Activated naive CD4-positive, alpha-beta T cell treated with anti-CD3 and anti-CD28 coated beads, Interleukin-2, amount 50 U/mL, for 24 hours (primary cell): ENCODE data around the gene CLMP.

Source experiments
- H3K27ac Mint-ChIP-seq: one replicate; pipeline ENCODE4 v1.8.0; 2021; ENCODE audit warnings: mild to moderate bottlenecking, mixed read lengths
- H3K27me3 Mint-ChIP-seq: one replicate; pipeline ENCODE4 v1.8.0; 2021; ENCODE audit warnings: mixed read lengths
- H3K36me3 Mint-ChIP-seq: one replicate; pipeline ENCODE4 v1.8.0; 2021; ENCODE audit warnings: mixed read lengths
- H3K4me1 Mint-ChIP-seq: one replicate; pipeline ENCODE4 v1.8.0; 2021; ENCODE audit warnings: mixed read lengths
- H3K4me3 Mint-ChIP-seq: one replicate; pipeline ENCODE4 v1.8.0; 2021; ENCODE audit warnings: mild to moderate bottlenecking, mixed read lengths
- H3K9me3 Mint-ChIP-seq: one replicate; pipeline ENCODE4 v1.8.0; 2021; ENCODE audit warnings: mixed read lengths

CLMP gene

DNA sequence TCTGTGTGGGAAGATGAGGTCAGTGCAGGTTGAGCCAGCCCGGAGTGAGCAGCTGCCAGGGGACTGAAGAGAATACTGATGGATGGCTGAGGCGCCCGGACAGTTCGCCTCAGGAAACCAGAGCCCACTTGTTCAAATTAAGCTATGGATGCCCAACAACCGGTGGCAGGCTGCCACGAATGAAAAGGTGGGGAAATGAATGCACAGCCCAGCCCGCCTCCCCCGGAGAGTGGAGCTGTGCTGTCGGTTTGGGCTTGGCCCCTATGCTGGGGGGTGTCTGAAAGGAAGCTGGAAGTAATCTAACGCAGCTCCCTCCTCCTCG is 155.0 kb downstream of the CLMP start:
- no peak overlapping the region for H3K4me3 Mint-ChIP-seq
- no peaks in the 10 kb centered on the region for H3K27me3 Mint-ChIP-seq
- H3K4me1 Mint-ChIP-seq, result no peaks in the 10 kb centered on the region
- H3K36me3 Mint-ChIP-seq, result no peaks in the 10 kb centered on the region
- no peaks in the 10 kb centered on the region for H3K9me3 Mint-ChIP-seq
- no peak overlapping the region for H3K27ac Mint-ChIP-seq

DNA sequence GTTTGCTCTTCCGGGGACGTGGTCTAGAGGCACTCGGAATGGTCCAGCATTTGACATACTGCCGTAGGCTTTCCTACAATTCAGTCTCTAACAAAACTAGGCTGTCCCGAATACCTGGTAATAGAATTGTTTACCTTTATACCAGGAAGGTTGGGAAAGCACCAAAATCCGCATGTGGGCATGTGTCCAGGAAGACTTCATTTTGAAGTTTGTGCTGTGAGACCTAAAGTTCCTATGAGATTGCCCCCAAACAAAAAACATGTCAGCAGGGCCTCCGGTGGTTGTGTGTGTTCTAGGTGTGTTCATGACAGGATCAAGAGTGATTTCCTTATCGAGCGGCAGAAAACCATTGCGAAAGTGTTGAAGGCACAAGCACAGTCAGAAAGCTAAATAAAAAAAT is 159.2 kb downstream of the CLMP start:
- H3K36me3 Mint-ChIP-seq, result no peaks in the 10 kb centered on the region
- no peak overlapping the region for H3K27ac Mint-ChIP-seq
- H3K4me3 Mint-ChIP-seq, result no peak overlapping the region
- H3K9me3 Mint-ChIP-seq, result no peaks in the 10 kb centered on the region
- no peaks in the 10 kb centered on the region for H3K27me3 Mint-ChIP-seq
- H3K4me1 Mint-ChIP-seq, result no peaks in the 10 kb centered on the region

DNA sequence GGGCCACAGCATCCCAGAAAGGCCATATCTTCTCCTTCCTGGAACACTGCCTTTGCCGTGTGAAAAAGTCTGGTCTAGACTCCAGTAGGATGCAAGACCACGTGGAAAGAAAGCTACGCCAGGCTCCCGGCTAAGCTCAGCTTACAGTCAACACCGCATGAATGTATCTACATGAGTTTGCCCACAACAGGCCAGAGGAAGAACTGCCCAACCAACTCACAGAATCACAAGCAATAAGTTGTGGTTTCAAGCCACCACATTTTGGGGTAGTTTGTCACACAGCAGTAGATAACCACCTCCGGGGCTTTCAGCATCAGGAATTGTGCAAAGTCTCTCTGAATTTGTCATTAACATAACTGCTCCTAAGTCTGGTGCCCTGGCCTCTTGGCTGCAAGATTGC is 160.5 kb downstream of the CLMP start:
- no peaks in the 10 kb centered on the region for H3K36me3 Mint-ChIP-seq
- no peak overlapping the region for H3K27ac Mint-ChIP-seq
- H3K9me3 Mint-ChIP-seq, result no peaks in the 10 kb centered on the region
- no peaks in the 10 kb centered on the region for H3K4me1 Mint-ChIP-seq
- no peak overlapping the region for H3K4me3 Mint-ChIP-seq
- no peaks in the 10 kb centered on the region for H3K27me3 Mint-ChIP-seq

DNA sequence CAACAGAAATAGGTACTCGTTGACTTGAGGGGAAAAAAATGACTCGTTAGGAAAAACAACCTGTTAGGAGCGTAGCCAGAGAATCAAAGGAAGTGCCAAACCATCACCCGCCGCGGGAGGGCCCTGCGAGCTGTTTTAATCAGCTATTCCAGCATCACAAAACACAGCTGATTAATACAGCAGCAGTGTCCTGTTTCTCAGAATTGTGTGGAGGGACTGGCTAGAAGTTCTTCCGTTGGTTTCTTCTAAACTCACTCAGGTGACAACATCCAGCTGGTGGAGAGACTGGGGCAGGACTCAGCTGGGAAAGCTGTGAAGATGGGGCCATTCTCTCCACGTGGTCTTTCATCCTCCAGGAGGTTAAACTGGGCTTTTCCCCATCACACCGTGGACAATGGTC is 161.2 kb downstream of the CLMP start:
- Mint-ChIP-seq H3K4me3 (no peak overlapping the region), H3K9me3 (no peaks in the 10 kb centered on the region), H3K27ac (no peak overlapping the region), H3K27me3 (no peaks in the 10 kb centered on the region), H3K4me1 (no peaks in the 10 kb centered on the region), H3K36me3 (no peaks in the 10 kb centered on the region)

DNA sequence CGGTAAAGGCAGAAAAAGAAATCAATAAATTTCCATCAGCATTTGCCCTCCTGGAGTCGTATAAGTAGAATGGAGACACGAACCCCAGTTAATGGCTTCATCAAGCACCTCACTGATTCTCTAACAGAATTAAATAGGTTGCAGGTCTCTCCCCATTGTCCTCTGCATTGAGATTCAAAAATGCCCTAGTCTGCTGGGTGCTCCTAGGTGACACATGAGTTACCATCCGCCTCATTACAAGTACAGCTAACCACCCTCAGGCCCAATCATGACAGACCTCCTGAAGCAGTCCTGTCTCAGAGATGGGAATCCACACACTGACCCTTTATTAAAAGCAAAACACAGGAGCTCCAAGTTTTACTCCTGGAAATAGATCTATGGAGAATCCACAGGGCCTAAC is 164.5 kb downstream of the CLMP start:
- Mint-ChIP-seq H3K36me3 (no peaks in the 10 kb centered on the region), H3K9me3 (no peaks in the 10 kb centered on the region), H3K27me3 (no peaks in the 10 kb centered on the region), H3K4me3 (no peak overlapping the region), H3K27ac (no peak overlapping the region), H3K4me1 (no peaks in the 10 kb centered on the region)

DNA sequence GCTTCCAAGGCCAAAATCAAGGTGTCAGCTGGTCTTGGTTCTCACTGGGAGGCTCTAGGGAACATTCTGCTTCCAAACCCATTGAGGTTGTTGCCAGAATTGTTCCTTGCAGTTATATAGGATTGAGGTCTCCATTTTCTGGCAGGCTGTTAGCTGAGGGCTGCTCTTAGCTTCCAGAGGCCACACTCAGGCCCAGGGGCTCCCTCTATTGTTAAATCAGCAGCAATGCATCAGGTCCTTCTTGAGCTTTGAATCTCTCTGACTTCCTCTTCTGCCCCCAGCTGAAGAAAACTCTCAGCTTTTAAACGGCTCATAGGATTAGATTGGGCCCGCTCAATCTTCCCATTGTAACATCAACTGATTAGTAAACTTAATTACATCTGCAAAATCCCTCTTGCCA is 174.1 kb downstream of the CLMP start:
- Mint-ChIP-seq H3K27ac (no peak overlapping the region), H3K27me3 (peaks cover 4% of the 10 kb centered on the region), H3K9me3 (no peaks in the 10 kb centered on the region), H3K4me1 (peaks cover 10% of the 10 kb centered on the region), H3K36me3 (no peaks in the 10 kb centered on the region), H3K4me3 (no peak overlapping the region)
